Vagina (tissue), 2 donors: Measurements from ENCODE around the gene RIPK1. TPM values are rescaled to one million over a fixed set of nuclear protein-coding genes. Genes with fewer than 3 reads are reported as not detected.
"Not testable (repeated sequence)": the region's sequence is repeated elsewhere in the genome, so short reads cannot be mapped to it uniquely, and the experiment has no call there.

Experiments used
- DNase-seq, 2 donors: peaks; one replicate each; pipeline ENCODE4 v3.0.0-alpha.2; 2017; ENCODE audit errors: extremely low spot score in 2 of 2
- H3K27ac ChIP-seq: fragments of 200-600 bp; sonication (generic); one replicate; pipeline ENCODE4 v1.5.1; 2019
- H3K27me3 ChIP-seq: fragments of 200-600 bp; sonication (generic); one replicate; pipeline ENCODE4 v1.5.1; 2019
- H3K36me3 ChIP-seq, 2 donors: fragments of 200-600 bp; sonication (generic); one replicate each; pipeline ENCODE4 v1.5.1; 2017 to 2019
- H3K4me1 ChIP-seq: fragments of 200-600 bp; sonication (generic); one replicate; pipeline ENCODE4 v1.5.1; 2019
- H3K4me3 ChIP-seq, 2 donors: fragments of 200-600 bp; sonication (generic); 1 replicate in 1 of 2; 2 replicates in 1 of 2; pipeline ENCODE4 v1.5.1; 2016 to 2019
- H3K9me3 ChIP-seq: fragments of 200-600 bp; sonication (generic); one replicate; pipeline ENCODE4 v1.5.1; 2019
- POLR2A ChIP-seq, 2 donors: fragments of 450-650 bp; IDR thresholded peaks; one replicate each; pipeline ENCODE4 v1.6.1; 2017; ENCODE audit warnings: antibody characterized with exemption in 2 of 2, mild to moderate bottlenecking in 2 of 2, moderate library complexity in 2 of 2
- POLR2AphosphoS5 ChIP-seq, 2 donors: sonication (generic); formaldehyde crosslinking; IDR thresholded peaks; one replicate each; pipeline ENCODE4 v1.9.0; 2017; ENCODE audit warnings: antibody characterized with exemption in 2 of 2, mild to moderate bottlenecking in 2 of 2, low read depth in 1 of 2; ENCODE audit not compliant: insufficient read depth in 1 of 2
- intact Hi-C: fragments of 100-400 bp; cut with DNase I; formaldehyde crosslinking; loops from one replicate; pipeline ENCODE4 v1.15.1; 2023
- total RNA-seq: library from RNA; depleted of rRNA; stranded (reverse); fragments of >200 nt; gene quantifications from one replicate; pipeline ENCODE4 v1.2.3, GENCODE V29; 2016
- TF ChIP-seq, protein P1 (sequence below), 3 experiments: fragments of 450-650 bp in 2 of 3; fragments of 200-600 bp in 1 of 3; sonication (generic) in 1 of 3; IDR thresholded peaks; one replicate each; pipeline ENCODE4 v1.5.1; 2017 to 2019; ENCODE audit warnings: antibody characterized with exemption in 3 of 3, mild to moderate bottlenecking in 2 of 3, moderate library complexity in 2 of 3

The RIPK1 gene
- total RNA-seq = 27.0 TPM

DNA sequence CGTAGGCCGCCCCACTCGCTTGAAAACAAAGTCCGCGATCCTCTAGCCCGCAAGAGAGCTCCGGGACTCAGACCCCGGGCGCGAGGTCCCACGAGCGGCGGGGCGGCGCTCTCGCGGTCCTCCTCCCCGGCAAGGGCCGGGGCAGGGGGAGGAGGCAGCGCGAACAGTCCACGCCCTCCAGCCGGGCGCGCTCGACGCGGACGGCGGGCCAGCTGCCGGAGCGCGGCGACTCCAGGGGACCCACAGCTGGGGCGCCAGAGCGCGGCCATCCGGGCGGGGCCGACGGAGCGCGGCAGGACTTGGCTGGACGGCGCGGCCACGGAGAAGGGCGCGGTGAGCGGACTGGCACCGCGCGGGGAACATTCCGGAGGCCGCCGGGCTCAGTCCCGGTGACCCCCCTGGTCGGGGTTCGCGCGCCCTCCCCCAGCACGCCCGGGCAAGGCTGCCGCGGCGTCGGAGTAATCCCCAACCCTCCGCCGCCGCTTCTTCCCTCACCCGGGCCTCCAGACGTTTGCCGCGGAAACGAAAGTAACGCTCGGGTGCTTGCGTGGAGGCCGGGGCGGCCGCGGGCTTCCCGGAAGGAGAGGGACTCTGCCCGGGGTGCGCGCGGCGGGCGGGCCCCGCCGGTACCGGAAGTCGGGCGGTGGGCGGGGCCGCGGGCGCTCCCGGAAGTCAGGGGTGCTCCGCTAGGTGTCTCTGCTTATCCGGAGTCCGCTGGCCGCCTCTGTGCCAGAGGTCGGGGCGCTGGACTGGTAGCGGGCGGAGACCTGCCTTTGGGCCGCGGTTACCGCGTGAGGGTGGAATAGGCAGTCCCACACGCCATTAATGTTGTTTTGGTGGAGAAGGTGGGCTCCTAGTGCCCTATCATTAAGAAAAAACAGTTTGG, at the start of gene RIPK1:
RIPK1 (plus strand) TSS at position 166 of the 886 bp plus-strand sequence. CDS start 8,330 bp downstream, outside the sequence.
- Histone ChIP-seq H3K36me3 (no peaks in the 10 kb centered on the region), H3K4me1 (peaks cover 58% of the 10 kb centered on the region), H3K4me3 (peak within 1 kb of the TSS; percentile 88 to 100), H3K27ac (peak within 1 kb of the TSS; percentile 100), H3K27me3 (no peaks in the 10 kb centered on the region), H3K9me3 (no peaks in the 10 kb centered on the region)
- no peak for DNase-seq
- intact Hi-C loops = no loop called here
- TF ChIP-seq POLR2A (IDR thresholded peaks at IDR 0.05) (peak in 1 of 2 donors; percentile 69), POLR2AphosphoS5 (IDR thresholded peaks at IDR 0.05; ENCODE audit: insufficient read depth in 1 of 2, low read depth in 1 of 2) (peak; percentile 13 to 85)
- TF ChIP-seq, protein P1, sequence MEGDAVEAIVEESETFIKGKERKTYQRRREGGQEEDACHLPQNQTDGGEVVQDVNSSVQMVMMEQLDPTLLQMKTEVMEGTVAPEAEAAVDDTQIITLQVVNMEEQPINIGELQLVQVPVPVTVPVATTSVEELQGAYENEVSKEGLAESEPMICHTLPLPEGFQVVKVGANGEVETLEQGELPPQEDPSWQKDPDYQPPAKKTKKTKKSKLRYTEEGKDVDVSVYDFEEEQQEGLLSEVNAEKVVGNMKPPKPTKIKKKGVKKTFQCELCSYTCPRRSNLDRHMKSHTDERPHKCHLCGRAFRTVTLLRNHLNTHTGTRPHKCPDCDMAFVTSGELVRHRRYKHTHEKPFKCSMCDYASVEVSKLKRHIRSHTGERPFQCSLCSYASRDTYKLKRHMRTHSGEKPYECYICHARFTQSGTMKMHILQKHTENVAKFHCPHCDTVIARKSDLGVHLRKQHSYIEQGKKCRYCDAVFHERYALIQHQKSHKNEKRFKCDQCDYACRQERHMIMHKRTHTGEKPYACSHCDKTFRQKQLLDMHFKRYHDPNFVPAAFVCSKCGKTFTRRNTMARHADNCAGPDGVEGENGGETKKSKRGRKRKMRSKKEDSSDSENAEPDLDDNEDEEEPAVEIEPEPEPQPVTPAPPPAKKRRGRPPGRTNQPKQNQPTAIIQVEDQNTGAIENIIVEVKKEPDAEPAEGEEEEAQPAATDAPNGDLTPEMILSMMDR (IDR thresholded peaks at IDR 0.05) = peak in 2 of 3 experiments; percentile 11 to 79

DNA sequence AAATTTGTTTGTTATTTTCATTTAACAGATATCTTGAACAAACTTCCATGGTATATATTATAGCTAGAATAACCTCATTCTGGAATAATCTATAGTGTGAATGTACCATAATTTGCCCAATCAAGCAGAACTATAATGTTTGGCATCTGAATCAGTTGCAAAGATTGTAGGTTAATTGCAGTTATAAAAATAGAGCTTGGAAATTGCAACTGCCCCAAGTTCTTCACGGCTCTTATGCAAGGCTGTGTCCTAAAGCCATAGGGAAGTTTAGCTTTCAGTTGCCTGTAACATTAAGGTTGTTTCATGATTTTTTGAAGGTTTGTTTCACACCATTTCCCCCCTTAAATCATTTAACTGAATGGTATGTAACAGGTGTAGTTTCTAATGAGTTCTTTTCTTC, 49.2 kb upstream of the RIPK1 start:
- Histone ChIP-seq H3K9me3 (no peaks in the 10 kb centered on the region), H3K27me3 (no peaks in the 10 kb centered on the region), H3K27ac (no peak overlapping the region), H3K4me3 (no peak overlapping the region), H3K4me1 (peaks cover 22% of the 10 kb centered on the region), H3K36me3 (peaks cover 0 to 41% of the 10 kb centered on the region in 2 donors)
- intact Hi-C loops = no loop called here
- DNase-seq = no peak
- TF ChIP-seq POLR2AphosphoS5 (IDR thresholded peaks at IDR 0.05; ENCODE audit: insufficient read depth in 1 of 2, low read depth in 1 of 2) (no peak), POLR2A (IDR thresholded peaks at IDR 0.05) (no peak)
- TF ChIP-seq, protein P1 (IDR thresholded peaks at IDR 0.05) = no peak

DNA sequence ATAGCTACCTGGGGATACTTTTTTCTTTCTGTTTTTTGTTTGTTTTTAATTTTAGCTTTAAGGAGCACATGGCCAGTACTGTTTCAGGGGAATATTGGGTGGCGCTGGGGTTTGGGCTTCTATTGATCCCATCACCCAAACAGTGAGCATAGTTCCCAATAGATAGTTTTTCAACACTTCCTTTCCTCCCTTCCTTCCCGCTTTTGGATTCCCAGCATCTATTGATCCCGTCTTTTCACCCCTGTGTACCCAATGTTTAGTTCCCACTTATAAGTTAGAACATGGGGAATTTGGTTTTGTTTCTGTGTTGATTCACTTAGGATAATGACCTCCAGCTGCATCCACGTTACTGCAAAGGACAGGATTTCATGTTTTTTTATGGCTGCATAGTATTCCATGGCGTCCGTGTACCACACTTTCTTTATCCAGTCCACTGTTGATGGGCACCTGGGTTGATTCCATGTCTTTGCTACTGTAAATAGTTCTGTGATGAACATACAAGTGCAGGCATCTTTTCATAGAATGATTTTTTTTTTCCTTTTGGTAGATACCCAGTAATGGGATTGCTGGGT, 48.5 kb upstream of the RIPK1 start:
- no peaks in the 10 kb centered on the region for H3K27me3 ChIP-seq
- no peak for DNase-seq
- peaks cover 0 to 33% of the 10 kb centered on the region in 2 donors for H3K36me3 ChIP-seq
- no peak overlapping the region for H3K27ac ChIP-seq
- no peak overlapping the region for H3K4me3 ChIP-seq
- H3K4me1 ChIP-seq = peaks cover 30% of the 10 kb centered on the region
- intact Hi-C loops = no loop called here
- no peaks in the 10 kb centered on the region for H3K9me3 ChIP-seq
- TF ChIP-seq POLR2A (IDR thresholded peaks at IDR 0.05) (no peak), POLR2AphosphoS5 (IDR thresholded peaks at IDR 0.05; ENCODE audit: insufficient read depth in 1 of 2, low read depth in 1 of 2) (no peak)
- TF ChIP-seq, protein P1 (IDR thresholded peaks at IDR 0.05) = no peak

DNA sequence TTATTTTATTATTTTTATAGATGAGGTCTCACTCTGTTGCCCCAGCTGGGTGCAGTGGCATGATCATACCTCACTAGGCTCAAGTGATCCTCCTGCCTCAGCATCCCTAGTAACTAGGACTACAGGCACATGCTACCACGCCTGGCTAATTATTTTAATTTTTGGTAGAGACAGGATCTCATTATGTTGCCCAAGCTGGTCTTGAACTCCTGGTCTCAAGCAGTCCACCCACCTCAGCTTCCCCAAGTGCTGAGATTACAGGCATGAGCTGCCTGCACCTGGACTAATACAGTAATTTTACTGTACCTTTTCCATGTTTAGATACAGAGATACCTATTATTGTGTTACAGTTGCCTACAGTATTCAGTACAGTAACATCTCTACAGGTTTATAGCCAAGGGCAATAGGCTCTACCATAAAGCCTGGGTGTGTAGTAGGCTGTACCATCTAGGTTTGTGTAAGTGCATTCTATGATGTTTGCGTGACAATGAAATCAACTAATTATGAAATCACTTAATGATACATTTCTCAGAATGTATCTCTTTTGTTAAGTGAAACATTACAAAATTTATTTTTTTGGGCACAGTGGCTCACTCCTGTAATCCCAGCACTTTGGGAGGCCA, 47.2 kb upstream of the RIPK1 start:
- intact Hi-C loops, H3K27me3 ChIP-seq, H3K4me3 ChIP-seq, DNase-seq, H3K27ac ChIP-seq, H3K9me3 ChIP-seq: not testable (repeated sequence)
- peaks cover 34% of the 10 kb centered on the region for H3K4me1 ChIP-seq
- peaks cover 0 to 20% of the 10 kb centered on the region in 2 donors for H3K36me3 ChIP-seq

DNA sequence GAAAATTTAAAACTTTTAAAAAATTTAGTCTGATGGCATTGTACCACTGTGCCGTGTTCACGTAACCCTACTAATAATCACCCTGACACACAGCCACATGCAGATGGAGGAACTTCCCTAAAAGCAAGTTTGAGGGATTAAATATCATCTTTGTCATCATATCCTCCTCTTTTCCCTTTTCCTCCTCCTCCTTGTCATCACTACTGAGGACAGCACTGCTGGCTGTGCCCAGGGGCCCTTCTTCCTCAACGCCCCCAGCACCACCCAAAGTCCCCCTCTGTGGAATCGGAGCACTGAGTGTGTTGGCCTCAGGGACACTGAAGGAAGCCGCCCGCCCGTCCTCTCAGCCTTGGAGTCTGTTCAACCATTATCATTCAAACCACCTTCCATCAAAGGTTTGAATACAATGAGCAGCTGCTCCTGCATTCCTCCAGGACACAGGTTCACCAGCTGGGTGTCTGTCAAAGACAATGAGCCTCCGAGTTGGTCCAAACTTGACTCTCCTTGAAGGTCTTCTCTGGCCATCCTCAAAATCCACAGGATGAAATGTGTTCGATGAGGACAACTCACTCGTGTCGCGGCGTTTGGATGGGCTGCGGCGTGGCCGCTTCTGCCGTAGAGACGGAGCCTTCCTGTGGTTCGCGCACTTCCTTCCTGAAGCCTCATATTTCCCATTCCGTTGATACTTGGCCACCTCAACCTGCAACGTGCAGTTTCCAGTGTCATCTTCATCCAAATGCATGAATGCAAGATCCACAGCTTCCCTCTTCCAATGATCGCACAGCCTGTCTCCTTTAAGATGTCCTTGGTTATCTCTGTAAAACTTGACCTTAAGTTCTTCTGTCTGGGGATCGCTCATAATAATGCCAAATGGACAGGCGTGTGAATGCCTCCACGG, 45.3 kb upstream of the RIPK1 start:
- H3K9me3 ChIP-seq = no peaks in the 10 kb centered on the region
- intact Hi-C loops = no loop called here
- no peak for DNase-seq
- peaks cover 34% of the 10 kb centered on the region for H3K4me1 ChIP-seq
- H3K4me3 ChIP-seq = peak overlapping the region; percentile 44 to 49
- peaks cover 0 to 13% of the 10 kb centered on the region in 2 donors for H3K36me3 ChIP-seq
- H3K27ac ChIP-seq = peak overlapping the region; percentile 87
- H3K27me3 ChIP-seq = no peaks in the 10 kb centered on the region
- TF ChIP-seq POLR2A (IDR thresholded peaks at IDR 0.05) (no peak), POLR2AphosphoS5 (IDR thresholded peaks at IDR 0.05; ENCODE audit: insufficient read depth in 1 of 2, low read depth in 1 of 2) (no peak)
- TF ChIP-seq, protein P1 (IDR thresholded peaks at IDR 0.05) = no peak
